ENCODE measurements around the gene SLC5A10. TPM values are rescaled to one million over a fixed set of nuclear protein-coding genes. Genes with fewer than 3 reads are reported as not detected.

The SLC5A10 gene
- polyA plus RNA-seq, 1 donor from 2014 or later = not detected

- no peak overlapping the region for H3K27ac ChIP-seq (ENCODE audit: low read length)
- H3K9me2 ChIP-seq (ENCODE audit: insufficient read depth, low read length) = no peaks in the 10 kb centered on the region
- H2AFZ ChIP-seq (ENCODE audit: low read depth, low read length) = no peak overlapping the region
- no peak overlapping the region for H3K9ac ChIP-seq (ENCODE audit: low read length)
- H3F3A ChIP-seq (ENCODE audit: insufficient read depth, low read length, poor library complexity, severe bottlenecking) = no peaks in the 10 kb centered on the region
- no peaks in the 10 kb centered on the region for H3K9me3 ChIP-seq (ENCODE audit: low read length)
- H4K20me1 ChIP-seq (ENCODE audit: insufficient read depth) = no peaks in the 10 kb centered on the region
- no peak overlapping the region for H3K4me2 ChIP-seq (ENCODE audit: low read length)
- no peaks in the 10 kb centered on the region for H3K36me3 ChIP-seq (ENCODE audit: insufficient read depth, low read length)
- no peak overlapping the region for H3K4me3 ChIP-seq (ENCODE audit: low read length)
- H3K27me3 ChIP-seq (ENCODE audit: insufficient read depth, low read depth, low read length) = no peaks in the 10 kb centered on the region
- TF ChIP-seq EZH2 (IDR thresholded peaks at IDR 0.05; ENCODE audit: borderline replicate concordance, insufficient read depth, low read length, poor library complexity, severe bottlenecking) = no peak
- TF ChIP-seq, protein P1, sequence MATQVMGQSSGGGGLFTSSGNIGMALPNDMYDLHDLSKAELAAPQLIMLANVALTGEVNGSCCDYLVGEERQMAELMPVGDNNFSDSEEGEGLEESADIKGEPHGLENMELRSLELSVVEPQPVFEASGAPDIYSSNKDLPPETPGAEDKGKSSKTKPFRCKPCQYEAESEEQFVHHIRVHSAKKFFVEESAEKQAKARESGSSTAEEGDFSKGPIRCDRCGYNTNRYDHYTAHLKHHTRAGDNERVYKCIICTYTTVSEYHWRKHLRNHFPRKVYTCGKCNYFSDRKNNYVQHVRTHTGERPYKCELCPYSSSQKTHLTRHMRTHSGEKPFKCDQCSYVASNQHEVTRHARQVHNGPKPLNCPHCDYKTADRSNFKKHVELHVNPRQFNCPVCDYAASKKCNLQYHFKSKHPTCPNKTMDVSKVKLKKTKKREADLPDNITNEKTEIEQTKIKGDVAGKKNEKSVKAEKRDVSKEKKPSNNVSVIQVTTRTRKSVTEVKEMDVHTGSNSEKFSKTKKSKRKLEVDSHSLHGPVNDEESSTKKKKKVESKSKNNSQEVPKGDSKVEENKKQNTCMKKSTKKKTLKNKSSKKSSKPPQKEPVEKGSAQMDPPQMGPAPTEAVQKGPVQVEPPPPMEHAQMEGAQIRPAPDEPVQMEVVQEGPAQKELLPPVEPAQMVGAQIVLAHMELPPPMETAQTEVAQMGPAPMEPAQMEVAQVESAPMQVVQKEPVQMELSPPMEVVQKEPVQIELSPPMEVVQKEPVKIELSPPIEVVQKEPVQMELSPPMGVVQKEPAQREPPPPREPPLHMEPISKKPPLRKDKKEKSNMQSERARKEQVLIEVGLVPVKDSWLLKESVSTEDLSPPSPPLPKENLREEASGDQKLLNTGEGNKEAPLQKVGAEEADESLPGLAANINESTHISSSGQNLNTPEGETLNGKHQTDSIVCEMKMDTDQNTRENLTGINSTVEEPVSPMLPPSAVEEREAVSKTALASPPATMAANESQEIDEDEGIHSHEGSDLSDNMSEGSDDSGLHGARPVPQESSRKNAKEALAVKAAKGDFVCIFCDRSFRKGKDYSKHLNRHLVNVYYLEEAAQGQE (IDR thresholded peaks at IDR 0.05; ENCODE audit: borderline replicate concordance) = no peak
- no peak for TF ChIP-seq RAD21 (conservative IDR thresholded peaks at IDR 0.05)
- no peak for TF ChIP-seq SMC3 (conservative IDR thresholded peaks at IDR 0.05; ENCODE audit: poor library complexity)
- TF ChIP-seq MXI1 (conservative IDR thresholded peaks at IDR 0.05; ENCODE audit: poor library complexity, severe bottlenecking) = no peak
- no peak for TF ChIP-seq EP300 (conservative IDR thresholded peaks at IDR 0.05; ENCODE audit: poor library complexity, severe bottlenecking)
- TF ChIP-seq, protein P2, sequence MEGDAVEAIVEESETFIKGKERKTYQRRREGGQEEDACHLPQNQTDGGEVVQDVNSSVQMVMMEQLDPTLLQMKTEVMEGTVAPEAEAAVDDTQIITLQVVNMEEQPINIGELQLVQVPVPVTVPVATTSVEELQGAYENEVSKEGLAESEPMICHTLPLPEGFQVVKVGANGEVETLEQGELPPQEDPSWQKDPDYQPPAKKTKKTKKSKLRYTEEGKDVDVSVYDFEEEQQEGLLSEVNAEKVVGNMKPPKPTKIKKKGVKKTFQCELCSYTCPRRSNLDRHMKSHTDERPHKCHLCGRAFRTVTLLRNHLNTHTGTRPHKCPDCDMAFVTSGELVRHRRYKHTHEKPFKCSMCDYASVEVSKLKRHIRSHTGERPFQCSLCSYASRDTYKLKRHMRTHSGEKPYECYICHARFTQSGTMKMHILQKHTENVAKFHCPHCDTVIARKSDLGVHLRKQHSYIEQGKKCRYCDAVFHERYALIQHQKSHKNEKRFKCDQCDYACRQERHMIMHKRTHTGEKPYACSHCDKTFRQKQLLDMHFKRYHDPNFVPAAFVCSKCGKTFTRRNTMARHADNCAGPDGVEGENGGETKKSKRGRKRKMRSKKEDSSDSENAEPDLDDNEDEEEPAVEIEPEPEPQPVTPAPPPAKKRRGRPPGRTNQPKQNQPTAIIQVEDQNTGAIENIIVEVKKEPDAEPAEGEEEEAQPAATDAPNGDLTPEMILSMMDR (IDR thresholded peaks at IDR 0.05; ENCODE audit: poor library complexity, severe bottlenecking) = no peak
- no peak for TF ChIP-seq POLR2AphosphoS5 (IDR thresholded peaks at IDR 0.05)
- no peak for TF ChIP-seq TAF1 (IDR thresholded peaks at IDR 0.05; ENCODE audit: low read depth)
- H3K79me2 ChIP-seq (replicated peaks; ENCODE audit: insufficient read depth, low read length) = no peaks in the 10 kb centered on the region
Observed at GRCh38 chr17:18950944-18951905, 740 bp upstream of the SLC5A10 start.

- Histone ChIP-seq H2AFZ (ENCODE audit: low read depth, low read length) (no peak overlapping the region), H3K4me3 (ENCODE audit: low read length) (no peak overlapping the region), H3K9me3 (ENCODE audit: low read length) (no peaks in the 10 kb centered on the region), H3K27me3 (ENCODE audit: insufficient read depth, low read depth, low read length) (no peaks in the 10 kb centered on the region), H3K9ac (ENCODE audit: low read length) (no peak overlapping the region), H3K27ac (ENCODE audit: low read length) (no peak overlapping the region), H3F3A (ENCODE audit: insufficient read depth, low read length, poor library complexity, severe bottlenecking) (no peaks in the 10 kb centered on the region), H3K4me2 (ENCODE audit: low read length) (no peak overlapping the region), H3K9me2 (ENCODE audit: insufficient read depth, low read length) (no peaks in the 10 kb centered on the region), H3K36me3 (ENCODE audit: insufficient read depth, low read length) (no peaks in the 10 kb centered on the region), H3K79me2 (replicated peaks; ENCODE audit: insufficient read depth, low read length) (no peaks in the 10 kb centered on the region), H4K20me1 (ENCODE audit: insufficient read depth) (no peaks in the 10 kb centered on the region)
- TF ChIP-seq, protein P1 (IDR thresholded peaks at IDR 0.05; ENCODE audit: borderline replicate concordance) = no peak
- TF ChIP-seq TAF1 (IDR thresholded peaks at IDR 0.05; ENCODE audit: low read depth) (no peak), SMC3 (conservative IDR thresholded peaks at IDR 0.05; ENCODE audit: poor library complexity) (no peak), RAD21 (conservative IDR thresholded peaks at IDR 0.05) (no peak), EZH2 (IDR thresholded peaks at IDR 0.05; ENCODE audit: borderline replicate concordance, insufficient read depth, low read length, poor library complexity, severe bottlenecking) (no peak)
- TF ChIP-seq, protein P2 (IDR thresholded peaks at IDR 0.05; ENCODE audit: poor library complexity, severe bottlenecking) = no peak
Observed at GRCh38 chr17:18953231-18953728, 1.3 kb downstream of the SLC5A10 start.

Data from neural cell (in vitro differentiated cells).